COLO668 (cell line): Measurements from ENCODE around the gene RGS16.
A peak's percentile ranks its signal among the peaks of the same experiment; 100 is the strongest.

Experiments used
- DNase-seq: peaks from one replicate; lab custom pipeline; 2025; ENCODE audit not compliant: unreplicated experiment; lab: John Stamatoyannopoulos, UW

Gene RGS16

DNA sequence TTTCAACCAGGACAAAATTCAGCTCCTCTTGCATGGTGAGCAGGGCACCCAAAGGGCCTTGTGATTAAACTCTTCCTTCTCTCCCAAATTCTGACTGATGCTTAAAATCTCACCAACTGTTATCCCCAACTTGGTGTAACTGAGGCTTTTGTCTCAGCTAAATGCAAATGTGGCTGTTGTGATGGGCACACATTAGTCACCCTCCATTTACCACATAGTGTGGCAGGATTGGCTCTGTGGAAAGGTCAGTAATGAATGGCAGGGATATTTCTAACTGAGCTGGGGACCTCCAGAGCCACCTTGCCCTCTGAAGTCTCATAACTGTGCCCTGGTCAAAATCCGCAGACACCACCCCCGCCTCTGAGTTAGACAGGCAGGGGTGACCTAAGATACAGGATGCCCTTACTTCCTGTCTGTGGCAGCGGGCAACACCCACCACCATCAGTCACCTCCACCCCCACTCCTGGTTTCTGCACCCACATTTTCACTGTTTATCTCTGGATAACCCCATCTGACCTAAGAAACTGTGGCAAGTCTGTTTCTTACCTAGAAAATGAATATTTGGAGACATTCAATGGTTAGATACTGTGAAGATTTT lies 25.4 kb upstream of the RGS16 start:
- DNase-seq, result no peak

DNA sequence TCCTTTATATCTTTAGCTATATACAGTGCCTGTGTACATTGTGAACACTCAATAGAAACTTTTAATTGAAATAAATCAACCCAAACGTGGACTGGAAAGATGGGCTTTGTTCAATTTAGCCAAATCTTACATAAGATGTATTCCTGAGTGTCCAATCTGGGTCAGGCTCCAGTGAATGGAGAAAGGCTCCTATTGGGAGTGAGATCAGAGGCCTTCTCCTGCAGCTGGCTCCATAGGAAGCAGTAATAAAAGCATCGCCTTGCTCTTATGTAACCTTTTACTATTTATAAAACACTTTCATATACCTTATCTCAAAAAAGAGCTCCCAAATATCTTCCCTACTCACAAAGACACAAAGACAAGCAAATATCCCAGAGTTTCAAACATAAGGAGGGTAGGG lies 24.9 kb upstream of the RGS16 start:
- no peak for DNase-seq

DNA sequence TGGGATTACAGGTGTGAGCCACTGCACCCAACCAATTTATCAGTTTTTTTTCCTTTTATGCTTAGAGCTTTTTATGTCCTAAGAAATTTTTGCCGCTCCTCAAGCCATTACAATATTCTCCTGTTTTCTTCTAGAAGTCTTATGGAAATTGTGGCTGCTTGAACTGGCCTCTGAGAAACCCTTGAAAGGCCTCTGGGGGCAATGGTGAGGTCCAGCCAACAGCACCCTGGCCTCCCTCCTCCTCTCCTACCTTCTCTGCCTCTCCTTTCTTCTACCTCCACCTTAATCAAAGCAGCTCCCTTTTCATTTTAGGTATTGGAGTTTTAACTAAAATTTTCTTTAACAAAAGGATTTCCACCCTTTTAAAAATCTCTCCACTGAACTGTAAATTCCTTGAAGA lies 24.5 kb upstream of the RGS16 start:
- DNase-seq, result no peak

DNA sequence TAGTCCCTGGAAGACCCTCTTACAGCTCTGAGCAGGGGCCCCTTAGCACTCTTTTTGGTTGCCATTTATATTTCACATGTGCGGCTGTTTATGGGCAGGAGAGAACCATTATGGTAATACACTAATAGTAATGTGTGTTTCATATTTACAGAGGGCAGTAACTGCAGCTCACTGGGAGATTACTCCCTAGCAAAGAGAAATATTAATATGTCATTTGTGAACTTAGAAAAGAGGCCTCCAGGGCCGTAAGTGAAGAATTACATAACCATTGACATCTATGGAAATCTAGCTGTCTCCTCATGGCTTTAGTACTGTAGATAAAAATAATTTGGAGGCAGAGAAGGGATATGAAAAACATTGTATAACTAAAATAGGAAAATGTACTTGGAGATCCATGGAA lies 23.4 kb upstream of the RGS16 start:
- no peak for DNase-seq

DNA sequence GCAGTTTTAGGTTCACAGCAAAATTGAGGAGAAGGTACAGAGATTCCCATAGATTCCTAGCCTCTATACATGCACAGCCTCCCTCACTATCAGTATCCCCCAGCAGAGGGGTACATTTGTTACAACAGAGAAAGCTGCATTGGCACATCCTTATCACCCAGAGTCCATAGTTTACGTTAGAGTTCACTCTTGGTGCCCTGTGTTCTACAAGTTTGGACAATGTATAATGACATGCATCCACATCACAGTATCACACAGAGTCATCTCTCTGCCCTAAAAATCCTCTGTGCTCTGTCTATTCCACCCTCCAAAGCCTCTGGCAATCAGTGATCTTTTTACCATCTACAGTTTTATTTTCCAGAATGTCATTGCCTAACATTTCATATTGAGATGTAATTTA lies 22.3 kb upstream of the RGS16 start:
- DNase-seq, result no peak

DNA sequence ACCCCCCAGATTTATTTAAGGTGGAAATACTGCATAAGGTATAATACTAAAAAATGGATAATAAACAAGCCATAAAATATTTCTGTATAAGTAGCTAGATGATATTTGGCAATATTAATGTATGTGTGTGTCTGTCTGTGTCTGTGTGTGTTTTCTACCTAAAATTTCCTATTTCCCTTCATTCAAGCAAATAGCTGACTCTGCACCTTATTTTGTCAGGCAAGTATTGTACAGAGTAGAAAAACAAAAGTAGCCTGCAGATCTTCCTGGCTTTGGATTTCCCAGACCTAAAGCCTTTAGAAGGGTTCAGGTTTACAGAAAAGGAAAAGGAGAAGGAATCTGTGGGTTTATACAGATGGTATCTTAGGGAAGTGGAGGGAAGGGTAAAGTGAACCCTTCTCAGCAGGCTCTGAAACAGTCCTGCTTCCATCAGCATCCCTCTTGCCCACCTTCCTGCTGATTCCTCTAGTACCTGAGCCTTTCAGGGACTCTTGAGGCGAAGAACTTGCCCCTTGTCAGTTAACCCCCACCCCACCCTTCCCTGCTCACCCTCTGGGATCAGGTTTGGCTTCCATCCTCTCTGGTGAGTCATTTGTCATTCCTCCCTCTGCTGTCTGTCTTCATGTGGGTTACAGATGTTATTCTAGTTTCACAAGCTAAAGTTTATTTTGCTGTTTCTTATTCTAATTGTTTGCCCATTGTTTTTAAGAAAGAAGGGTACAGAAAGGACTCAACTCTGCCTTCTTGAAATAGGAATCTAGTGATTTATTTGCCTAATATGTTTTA lies 21.7 kb upstream of the RGS16 start:
- DNase-seq, result no peak

DNA sequence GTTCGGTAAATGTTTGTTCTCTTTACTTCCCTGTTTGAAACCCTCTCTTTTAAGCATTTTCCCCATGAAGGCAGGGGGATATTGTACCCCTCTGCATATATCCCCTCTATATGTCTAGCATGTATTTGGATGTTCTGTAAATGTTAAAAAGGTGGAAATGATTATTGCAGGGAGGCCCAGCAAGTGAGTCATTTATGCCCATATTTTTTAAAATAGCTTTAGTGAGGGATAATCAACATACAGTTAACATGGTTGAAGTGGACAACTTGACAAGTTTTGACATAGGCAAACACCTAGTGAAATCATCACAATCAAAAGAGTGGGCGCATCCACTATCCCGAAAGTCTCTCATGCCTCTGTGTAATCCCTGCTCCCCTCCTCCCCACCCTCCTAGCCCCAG lies 20.8 kb upstream of the RGS16 start:
- DNase-seq, result no peak

DNA sequence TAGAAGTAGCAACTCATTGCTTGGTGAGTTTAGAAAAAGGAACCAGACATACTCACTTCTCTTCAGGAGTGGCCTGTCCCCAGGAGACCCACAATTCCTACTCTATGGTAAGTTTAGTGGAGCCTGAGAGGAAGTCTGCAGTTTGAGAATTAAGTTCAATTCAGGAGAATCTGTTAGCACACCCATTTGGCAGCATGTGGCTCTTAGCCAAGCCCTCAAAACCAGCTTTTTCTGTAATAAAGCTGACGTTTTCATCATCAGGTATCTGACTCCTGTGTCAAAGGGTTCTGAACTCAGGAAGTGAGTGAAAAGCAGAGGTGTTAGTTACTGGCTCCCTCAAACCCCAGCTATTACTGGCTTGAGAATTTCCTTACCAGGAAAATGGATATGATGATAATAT lies 20.4 kb upstream of the RGS16 start:
- DNase-seq, result no peak

DNA sequence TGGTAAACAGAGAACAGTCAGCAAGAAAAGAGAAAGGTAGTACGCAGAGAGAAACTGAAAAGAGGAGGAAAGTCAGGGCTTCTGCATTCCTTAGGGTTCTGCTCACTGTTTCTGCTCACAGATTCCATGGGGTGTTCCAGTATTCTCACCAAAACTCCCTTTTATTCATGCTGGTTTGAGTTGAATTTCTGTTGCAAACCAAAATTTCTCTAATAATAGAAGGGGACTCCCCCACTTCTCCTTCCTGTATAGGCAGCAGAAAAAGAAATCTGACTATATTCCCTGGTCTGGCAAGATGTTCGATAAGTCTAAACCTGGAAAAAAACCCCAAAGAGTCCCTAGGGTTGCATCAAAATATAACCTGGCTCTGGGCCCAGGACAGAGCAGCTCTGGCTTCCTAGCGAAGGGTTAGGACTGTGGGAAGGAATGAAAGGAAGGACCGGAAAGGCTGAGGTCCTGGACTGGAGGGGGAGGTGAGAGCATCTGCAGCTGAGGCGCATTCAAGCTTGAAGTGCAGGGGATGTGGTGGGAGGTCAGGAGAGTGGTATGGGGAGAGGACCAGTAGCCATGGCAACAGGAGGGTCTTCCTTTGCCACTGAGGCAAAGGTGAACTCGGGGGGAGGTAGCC lies 18.8 kb upstream of the RGS16 start:
- no peak for DNase-seq

DNA sequence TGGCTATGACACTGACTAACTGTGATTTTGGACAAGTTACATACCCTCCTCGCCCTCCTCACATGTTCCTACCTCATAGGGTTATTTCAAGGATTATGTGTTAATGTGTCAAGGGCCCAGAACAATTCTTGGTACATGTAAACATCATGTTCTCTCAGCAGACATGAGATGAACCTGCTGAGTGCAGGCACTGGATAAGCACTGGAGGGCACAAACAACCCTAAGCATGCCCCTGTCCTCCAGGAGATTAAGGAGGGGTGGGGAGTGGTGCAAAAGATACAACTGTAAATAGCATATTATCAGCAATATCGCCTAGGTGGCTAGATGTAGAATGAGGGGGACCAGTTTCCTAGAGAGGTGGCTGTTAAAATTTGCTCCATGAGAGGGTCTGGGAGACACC lies 17.7 kb upstream of the RGS16 start:
- no peak for DNase-seq

DNA sequence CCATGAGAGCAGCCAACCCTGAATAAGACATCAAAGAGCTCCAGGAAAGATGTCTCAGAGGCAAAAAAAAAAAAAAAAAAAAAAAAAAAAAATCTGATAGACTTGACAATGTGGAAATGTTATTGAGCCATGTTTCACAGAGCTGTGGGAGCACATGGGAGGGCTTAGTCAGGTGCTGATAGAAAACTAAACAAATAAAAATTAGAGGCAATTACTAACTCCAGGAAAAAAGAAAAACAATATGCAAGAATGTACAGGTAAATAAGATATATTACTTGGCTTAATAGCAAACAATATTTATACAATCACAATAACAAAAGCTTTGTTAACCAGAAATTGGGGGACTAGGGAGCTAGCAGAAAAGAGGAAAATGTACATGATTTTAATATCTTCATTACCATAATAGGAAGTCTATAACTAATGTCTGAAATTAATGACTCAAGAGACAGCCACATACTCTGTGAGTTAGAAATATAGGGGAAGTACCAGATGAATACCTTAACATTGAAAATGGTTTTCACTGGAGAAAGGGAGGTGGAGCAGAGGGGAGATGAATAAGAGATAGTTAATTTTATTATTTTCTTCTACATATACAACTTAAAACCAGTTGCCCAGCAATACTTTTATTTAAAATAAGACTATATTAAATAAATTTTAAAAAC lies 16.9 kb upstream of the RGS16 start:
- DNase-seq, result no peak

DNA sequence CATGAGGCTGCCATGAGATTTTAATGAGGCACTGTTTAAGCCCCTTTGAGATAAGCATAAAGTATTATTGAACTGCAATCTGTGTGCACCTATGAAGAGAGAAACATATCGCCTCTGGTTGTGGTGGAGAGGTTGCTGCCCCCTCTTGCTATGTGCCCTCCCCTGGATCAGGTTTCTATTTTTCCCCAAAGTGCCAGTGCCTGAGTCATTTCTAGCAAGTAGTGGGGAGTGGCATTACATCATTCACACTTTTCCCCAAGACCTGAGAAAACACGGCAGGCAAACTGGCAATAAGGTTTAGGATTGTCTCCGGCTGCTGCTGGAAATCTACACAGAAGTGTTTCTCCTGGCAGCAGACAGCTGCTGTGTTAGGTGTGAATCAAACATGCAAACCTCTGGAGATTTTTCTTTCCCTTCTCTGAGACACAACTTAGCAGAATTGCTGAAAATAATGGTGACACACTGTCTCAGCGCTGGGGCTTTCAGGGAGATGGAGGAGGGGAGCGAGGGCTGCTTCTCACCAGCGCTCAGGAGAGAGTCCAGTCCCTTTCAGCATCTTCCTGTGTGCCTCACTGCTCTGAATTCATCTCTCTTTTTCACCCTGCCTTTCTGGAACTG lies 13.7 kb upstream of the RGS16 start:
- peak; percentile 45 for DNase-seq

DNA sequence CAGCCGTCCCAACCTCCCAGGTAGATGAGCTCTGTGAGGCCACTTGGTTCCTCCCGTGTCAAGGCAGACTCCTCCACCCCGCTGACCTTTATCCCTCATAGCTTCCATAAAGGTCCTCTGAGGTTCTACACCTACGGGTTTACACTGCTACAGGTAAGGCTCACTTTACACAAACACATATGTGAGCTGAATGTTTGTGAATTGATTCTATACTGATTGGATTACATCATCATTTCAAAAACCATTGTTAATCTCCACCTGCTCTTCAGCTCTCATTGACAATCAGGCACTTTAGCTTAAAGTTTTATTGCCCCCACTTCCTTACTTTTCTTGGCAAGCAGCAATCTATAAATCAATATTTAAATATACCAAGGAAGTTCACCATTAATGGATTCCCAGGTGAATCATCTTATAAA lies 12.8 kb upstream of the RGS16 start:
- DNase-seq, result peak; percentile 60

DNA sequence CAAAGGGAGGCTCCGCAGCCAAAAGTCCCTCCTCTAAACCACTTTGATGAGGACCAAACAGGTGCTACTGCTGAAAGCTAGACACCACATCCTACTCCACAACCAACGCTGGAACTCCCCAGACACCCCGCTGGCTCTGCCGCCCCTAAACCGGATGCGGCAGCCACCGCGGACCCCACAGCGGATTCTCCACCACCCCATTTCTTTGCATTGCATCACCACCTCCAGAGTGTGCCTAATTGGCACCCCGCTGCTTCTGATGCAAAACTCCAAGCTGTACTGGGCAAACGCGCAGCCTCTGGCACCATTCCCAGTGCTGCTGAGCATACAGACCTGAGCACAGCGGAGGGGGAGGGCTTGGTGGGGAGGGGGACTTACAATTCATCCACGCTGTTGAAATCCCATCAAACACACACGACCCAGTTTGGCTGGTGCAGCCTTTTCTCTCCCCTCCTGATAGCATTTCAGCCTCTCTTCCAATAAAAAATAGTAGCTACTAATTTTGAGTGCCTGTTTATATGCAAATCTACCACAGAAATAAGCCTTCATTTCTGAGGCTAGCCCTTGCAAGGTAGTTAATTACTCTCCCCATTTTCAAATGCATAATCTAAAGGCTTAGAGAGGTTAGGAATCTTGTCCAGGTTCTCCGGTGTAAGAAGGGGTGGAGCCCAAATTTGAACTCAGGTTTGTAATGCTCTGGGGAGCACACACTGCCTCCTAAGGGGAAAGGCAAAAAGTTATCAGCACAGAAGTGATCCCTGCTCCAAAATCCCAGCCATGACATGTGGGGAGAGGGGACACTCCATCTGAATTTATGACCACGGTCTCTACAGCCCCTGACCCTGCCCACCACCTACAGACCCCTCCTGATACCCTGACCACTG lies 12.2 kb upstream of the RGS16 start:
- peak; percentile 98 for DNase-seq

DNA sequence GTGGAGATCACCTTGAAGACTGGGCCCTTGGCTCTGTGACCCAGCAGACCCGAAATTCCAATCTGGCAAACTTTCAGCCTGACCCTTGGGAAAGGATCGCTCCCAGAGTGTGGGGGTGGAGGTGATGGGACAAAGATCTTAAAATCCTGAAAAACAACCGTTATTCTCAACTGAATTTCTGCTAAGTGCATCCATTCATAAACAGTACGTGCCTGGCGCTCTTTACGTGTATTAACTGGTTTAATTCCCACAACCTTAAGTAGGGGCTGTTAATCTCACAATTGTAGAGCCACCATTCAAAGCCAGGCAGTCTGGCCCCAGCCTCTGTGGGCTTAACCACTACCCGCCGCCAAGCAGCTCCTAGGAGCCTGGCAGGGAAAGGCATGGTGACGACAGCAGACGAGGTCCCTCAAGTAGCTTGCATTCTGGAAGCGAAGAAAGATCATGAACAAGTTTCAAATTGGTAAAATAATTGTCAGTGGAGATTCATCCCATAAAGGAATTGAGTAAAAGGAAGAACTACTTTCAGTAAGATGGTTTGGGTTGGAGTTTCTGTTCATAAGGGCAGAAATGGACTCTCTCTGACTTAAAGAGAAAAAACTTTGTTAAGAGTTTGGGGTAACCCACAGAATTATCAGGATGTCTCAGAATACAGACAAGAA lies 11.4 kb upstream of the RGS16 start:
- DNase-seq, result peak; percentile 61

DNA sequence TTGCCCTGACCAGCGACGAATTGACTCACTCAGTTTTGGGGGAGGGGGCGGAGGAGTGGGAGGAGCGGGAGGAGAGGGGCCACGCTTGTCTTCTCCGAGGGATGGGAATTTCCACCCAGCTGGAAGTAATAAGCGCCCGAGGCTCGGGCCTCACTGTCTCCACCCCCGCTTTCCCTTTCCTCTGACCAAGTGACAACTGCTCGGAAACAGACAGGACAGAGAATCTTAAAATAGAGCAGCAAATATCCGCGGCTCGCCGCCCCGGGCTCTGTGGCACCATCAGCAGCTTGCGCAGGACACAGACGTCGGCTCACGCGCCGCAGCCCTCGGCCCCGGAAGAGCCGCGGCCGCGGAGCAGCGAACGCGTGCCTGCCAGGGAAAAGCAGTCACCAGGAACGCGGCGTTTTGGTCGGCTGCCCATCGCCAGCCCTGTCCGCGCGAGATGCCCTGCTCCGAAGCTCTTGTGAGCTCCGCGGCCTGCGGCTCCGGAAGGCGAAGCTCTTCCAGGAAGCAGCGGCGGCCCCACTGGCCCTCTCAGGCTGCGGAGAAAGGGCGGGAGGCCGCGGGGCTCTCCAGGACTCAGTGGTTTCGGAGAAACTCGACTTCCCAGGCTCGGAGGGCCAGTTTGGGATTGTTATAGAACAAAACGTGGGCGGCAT lies 10.7 kb upstream of the RGS16 start:
- DNase-seq, result peak; percentile 95

DNA sequence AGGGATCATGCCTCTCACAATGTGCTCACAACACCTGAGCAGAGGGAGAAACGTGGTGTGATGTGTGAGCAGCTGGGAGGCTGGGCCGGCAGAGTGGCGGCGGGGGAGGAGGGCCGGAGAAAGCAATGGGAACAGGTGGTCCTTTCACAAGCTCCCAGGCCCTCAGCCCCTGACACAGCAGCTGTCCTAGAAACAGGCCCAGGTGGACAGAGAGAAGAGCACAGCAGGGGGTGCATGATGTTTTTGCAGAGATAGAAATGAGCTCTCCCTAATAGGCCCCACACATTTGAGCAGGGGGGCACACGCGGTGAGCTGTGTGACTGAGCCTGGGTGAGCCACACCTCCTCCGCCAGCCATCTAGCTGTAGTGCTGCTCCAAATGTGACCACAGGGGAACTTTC lies 7.6 kb upstream of the RGS16 start:
- peak; percentile 98 for DNase-seq

DNA sequence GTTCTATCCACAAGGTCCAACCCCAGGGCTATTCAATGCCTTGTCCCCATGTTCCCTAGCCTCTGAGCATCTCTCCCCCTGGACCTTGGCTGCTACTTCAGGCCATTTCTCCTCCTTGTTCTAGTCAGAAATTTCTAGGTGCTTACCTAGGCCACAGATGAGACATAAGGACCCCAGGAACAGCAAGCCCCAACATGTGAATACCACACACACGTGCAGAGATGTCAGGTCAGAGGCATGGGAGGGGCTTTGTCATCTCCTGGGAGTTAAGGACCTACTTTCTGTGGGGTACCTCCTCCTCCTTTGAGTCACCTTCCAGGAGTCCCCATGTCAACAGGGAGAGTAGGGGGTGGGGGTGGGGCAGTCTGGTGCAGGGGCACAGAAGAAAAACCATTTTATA lies 7.1 kb upstream of the RGS16 start:
- DNase-seq, result no peak

DNA sequence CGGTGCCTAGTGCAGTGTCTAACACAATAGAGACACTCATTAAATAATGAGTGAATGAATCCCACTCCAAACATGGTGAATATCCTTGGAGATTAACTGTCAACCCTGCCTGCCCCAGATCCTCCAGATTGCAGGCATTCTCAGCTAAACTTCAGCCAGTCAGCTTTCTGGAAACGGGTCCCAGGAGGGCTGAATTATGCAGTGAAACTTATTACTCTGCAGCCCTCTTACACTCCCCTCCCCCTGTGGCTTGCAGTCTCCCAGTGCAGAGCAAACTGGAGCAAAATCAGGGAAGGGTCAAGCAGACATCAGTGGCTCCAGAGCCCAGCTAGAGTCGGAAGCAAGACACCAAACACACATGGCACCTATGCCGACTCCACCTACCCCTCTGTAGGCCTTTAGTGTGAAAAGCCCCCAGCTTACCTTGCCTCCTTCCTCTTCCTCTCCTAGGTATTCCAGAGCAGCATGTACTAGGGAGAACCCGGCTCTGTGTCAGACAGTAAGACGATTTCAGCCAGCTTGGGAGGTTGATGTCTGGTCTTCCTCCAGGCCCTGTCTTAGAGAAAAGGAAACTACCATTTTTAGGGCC lies 6.5 kb upstream of the RGS16 start:
- DNase-seq, result no peak
